GM18499 (cell line): Measurements from ENCODE around the gene SLX4IP.

Experiments
- ATAC-seq: cut with Tn5 transposase; IDR thresholded peaks from one replicate; pipeline ENCODE4 v1.9.1; 2021; ENCODE audit warnings: moderate number of reproducible peaks; ENCODE audit not compliant: insufficient read depth, unreplicated experiment

The SLX4IP gene

DNA sequence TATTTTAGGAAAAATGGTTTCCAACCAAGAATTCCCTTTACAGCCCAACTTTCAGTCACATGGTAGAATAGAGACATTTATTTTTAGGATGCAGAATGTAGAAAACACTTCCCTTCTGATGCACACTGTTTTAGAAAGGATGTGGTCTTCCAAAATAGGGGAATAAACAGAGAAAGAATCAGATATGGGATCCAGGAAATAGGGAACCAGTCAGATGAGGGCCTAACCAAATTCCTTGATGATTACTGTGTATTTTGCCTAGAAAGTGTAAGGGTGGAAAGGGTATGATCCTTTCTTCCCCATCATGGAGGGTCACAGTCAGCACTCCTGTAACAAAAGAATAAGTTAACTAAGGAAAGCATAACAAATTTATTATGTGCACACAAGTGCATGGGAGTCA lies 27.4 kb downstream of the SLX4IP start:
- ATAC-seq = no peak

DNA sequence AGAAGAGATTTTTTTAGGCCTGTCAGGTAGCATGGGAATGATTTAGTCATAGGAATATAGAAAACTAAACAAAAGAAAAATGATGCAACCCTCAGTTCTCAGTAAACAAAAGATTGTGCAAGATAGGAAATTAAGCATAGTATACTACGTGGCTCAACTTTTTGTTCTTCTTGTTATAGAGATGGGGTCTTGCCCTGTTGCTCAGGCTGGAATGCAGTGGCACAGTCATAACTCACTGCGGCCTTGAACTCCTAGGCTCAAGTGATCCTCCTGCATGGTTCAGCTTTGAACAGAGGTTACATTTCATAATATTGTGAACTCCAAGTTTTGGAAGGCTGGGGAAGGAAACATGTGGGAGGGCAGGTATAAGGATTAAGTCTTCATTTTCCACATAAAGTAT lies 28.5 kb downstream of the SLX4IP start:
- ATAC-seq = no peak

DNA sequence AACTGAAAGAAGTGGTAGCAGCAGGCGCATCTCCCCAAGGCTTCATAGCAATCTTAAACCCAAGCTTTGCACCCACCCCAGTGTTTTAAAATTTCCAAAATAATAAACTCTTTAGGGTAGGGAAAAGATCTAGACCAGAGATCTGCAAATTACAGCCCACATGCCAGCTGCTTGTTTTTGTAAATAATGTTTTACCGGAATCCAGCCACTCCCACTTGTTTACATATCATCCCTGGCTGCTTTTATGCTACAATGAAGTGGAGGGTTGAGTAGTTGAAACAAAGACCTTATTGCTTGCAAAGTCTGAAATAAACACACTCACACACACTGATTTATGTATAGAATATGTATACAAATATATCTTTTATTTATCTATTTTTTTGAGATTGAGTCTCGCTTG lies 30.0 kb downstream of the SLX4IP start:
- ATAC-seq = no peak

DNA sequence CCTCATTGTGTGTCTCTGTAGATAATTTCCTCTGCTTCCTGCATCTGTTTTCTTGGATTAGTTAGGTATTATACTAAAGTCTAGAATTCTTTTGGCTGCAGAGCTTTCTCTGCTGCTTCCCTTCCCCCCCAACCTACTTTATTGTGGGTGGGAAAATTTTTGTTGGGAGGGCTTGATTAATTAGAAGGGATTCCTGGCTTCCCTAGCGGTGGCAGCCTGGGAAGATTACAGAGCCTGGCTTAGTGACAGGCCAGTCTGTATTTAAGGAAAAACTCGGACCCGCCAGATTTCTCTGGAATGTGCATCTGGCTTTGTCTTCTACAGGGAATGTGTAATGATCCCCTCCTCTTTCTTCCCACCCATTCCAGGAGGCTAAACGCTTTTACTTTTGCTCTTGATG lies 31.2 kb downstream of the SLX4IP start:
- no peak for ATAC-seq

DNA sequence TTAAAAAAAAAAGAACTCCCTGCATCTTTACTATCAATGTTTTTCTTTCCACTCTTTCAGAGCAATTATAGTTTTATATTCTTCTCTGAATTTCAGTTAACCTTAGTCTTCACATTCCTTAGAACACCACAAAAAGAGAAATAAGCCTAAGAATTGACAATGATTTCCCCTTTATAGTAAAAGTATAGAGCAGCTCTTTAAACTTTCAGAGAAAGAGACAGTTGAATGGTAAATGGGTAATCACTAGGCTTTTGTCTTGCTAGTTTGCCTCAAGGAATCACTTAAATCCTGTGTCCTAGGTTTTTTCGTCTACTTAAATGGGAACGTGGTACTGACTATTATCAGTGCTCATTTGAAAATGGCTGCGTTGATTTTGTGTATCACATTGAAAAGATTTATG lies 31.8 kb downstream of the SLX4IP start:
- no peak for ATAC-seq

DNA sequence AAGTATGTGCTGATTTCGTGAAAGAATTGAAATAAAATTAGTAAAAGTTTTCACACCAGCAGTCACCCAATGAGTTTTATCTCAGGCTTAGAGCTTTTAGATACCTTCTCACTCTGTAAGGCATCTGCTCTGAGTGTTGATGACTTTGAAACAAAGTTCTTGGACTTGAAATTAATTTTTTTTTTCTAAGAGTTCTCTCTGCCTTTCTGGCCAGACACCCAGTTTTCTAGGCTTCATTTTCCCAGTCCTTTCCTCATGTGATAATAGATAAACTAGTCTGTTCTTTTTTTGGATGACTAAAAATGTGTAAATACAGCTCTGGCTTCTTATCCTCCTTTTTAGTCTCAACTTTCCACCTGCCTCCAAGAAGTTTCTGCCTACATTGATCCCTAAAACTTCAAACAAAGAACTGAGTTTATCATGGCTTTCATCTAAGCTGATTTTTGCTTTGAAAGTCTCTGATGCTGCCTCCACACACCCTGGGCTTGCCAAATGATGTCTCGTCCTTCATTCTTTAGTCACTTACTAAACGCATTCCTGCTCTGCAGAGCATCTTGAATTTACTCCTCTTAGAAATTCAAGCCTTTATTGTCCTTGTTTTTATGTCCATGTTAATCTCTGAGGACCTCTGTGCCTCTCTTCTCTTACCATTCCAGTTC lies 32.7 kb downstream of the SLX4IP start:
- no peak for ATAC-seq

DNA sequence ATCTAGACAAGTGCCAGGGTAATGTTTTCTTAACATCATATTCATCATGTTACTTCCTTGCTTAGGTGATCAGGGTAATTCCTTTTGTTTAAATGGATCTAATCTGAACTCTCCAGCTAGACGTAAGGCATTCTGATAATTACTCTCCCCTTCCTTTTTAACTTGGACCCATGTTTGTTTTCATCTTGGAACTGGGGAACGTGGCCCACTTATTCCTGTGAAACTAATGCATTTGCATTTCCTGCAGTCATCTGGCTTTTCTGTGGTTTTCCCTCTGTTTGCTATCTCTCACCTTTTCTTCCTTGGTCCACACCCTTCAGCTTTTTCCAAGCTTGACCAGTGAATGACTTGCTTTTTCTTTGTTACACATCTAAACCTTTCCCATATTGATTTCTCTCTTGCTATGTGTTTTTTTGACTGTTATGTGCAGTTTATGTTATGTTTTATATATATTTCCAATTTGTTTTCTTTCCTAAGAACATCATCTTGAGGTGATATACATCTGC lies 33.3 kb downstream of the SLX4IP start:
- no peak for ATAC-seq

DNA sequence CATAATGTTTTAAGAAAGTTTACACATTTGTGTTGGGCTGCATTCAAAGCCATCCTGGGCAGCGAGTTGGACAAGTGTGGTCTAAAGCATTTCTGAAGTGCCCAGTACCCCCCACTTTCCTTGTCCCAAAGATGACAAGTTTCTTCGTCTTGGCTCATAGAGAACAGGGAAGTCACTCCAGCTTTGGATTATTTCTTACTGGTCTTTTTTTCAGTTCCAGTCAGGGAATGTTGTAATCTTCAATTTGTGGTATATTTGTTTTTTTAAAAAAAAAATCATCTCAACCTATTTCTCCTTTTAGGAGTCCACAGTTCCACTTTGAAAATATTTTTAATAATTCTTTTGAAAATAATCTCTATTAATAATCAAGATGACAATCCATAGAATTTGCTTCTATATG lies 34.0 kb downstream of the SLX4IP start:
- no peak for ATAC-seq

DNA sequence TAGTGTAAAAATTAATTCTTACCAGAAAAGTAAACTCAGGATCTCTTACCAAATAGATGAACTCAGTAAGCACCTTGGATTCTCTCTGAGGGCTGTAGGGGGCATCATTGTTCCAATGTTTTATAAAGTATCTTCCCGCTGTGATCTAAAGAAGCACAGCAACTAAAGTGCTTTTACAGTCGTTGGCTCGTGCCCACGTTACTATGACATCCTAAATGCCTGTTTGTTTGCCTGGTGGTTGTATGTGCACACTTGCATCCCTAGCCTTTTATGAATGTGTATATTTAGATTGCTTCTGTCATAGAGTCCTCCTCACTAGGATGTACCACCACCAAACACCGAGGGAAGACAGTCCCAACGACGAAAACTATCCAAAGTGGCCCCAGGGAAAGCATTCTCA lies 34.5 kb downstream of the SLX4IP start:
- no peak for ATAC-seq

DNA sequence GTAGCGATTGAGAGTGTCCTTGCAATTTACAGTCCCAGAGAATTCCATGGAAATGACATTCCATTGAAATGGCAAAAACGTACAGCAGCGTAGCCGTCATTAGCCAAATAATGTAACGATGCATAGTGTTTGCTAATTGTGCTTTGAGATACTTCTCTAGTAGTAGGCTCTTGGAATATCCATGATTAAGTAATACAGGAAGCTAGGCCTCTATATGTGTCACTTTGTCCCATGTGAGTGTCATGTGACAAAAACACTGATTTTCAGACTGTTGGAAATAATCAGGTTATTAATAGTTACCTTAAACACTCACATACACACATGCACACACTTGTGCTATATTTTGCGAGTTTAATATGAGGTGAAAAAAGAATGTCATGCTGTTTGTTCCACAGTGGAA lies 35.2 kb downstream of the SLX4IP start:
- no peak for ATAC-seq

DNA sequence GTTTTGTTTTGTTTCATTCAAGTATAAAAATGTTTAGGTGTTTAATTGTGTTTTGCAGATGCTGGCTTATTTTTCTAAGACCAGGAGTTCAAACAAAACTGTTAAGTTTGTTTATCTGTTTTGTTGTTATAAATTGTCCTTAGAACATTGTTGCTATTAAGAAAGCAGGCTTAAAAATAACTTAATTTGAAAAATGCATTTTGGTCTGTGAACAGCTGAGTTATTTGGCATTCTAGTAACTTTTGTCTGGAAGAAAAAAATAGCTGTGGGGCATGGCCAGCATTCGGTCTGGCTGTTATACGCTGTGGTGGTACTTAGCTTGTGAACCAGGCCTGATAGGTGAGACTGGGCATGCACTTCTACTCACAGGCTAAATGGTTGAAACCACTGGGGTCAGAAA lies 37.8 kb downstream of the SLX4IP start:
- ATAC-seq = no peak

DNA sequence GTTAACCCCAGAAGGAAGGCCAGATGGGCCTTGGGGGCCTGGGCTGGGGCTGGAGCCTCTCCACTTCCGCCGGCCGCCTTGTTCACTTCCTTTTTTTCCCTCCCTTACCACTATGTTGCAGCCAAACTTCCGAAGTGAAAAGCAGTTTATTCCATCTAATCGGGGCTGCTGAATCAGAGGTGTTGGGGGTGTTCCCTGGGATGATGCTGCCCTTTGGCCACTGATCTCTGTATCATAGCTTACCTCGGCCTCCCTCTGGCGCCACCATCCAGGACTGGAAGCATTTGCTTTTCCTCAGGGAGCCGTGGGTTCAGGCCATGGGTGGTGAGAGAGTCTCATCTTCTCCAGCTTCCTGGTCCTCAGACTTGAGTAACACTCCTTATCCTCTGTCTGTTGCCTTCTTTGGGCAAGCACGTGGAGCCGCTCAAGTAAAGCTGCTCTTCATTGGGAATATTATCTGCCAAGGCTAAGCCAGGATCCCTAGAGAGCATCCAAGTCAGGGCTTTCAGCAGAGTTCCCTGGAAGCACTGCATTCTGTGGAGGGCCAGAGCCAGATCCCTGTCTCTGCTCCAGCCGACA lies 39.6 kb downstream of the SLX4IP start:
- ATAC-seq = no peak

DNA sequence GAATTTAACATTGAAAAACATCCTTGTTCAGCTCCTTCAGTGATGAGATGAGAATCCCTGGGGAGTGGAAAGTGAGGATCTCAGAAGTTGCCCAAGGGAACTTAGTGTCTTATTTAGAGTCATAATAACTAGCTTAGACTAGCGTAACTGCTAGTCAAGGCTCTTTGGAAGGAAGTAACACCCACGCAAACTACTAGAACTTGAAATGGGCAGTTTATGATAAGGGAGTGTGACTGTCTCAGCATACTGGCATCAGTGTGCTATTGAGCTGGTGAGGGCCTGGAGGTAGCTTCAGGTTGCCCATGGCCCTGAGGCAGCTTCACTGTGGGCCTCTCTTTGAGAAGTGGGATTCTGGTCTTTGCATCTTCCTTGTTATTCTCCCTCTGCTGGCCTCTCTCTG lies 40.1 kb downstream of the SLX4IP start:
- no peak for ATAC-seq

DNA sequence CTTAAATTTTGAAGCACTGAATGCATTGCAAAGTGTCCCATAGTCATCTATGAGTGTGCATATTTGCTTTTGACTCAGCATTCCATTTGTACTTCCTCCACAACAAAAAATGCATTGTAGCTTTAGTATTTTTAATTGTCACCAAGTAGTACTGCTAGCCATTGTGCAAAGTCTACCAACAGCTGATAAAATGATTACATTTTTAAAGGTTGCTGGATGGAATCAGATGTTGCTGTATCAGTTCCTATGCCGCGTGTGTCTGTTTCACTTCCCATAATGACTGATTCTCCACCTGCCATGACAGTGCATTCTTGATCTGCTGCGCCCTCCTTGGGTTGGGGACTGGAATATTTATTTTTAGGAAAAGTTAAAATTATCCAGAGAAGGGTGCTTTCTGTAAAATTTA lies 41.2 kb downstream of the SLX4IP start:
- ATAC-seq = peak; percentile 60

DNA sequence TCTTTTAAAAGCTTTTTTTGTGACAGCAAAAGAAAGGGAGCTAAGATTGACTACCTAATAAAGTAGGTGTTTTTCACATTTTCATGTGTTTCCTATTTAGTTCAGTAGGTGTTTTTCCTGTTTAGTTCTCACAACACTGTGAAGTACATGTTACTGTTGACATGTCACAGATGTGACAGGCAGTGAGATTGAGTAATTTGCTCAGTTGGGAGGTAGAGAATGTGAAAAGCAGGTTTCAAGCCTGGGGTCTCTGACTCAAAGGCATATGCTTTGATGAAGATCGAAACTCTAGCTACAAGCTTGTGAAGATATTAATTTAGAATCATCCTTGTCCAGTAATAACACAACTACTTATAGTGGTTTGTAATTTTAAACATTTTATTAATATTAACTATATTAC lies 43.1 kb downstream of the SLX4IP start:
- peak; percentile 71 for ATAC-seq

DNA sequence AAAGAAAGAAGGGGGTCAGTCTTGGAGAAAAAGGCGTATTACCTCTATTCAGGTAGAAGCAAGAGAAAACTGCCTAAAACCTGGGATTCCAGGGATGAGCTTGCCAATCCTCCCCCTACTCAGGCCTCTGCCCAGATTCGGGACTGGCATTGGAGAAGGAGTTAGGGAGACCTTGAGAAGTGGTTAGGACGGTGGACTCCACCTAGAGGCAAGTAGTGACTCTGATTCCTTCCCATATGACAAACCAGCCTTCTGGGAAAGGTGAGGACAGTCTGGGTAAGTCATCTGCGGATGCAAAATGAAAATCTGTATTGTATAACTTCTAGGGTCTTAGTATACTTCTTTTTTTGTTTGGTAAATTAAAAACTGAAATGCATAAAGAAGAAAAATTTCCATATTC lies 43.8 kb downstream of the SLX4IP start:
- ATAC-seq = no peak

DNA sequence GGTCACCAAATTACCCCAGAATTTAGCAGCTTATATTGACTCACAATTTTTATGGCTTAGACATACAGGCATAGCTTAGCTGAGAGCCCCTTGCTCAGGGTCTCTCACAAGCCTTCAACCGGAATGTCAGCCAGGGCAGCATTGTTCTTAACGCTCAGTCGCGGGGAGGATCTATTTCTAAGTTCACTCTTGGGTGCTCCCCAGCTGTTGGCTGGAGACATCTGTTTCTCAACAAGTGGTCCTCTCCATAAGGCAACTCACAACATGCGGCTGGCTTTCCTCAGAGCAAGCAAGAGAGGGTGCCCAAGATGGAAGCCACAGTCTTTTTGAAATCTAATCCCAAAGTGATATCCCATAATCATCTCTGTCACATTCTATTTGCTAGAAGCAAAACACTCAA lies 46.6 kb downstream of the SLX4IP start:
- ATAC-seq = no peak

DNA sequence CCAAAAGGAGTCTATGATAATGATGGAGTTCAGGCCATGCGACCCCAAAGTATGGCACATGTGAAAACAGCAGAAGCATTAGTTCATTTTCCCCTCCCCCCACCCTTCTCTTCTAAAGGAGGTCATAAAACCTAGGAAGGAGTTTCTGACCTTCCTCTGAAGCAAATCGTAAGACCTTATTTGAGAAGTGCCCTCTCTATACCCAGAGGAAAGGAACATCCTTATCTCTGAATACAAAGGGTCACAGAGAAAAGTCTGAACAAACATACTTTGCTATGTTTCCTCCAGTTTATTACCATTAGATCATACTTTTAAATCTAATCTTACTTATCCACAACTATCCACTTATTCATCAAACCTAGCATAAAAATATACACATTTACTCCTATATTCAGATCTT lies 48.6 kb downstream of the SLX4IP start:
- no peak for ATAC-seq

DNA sequence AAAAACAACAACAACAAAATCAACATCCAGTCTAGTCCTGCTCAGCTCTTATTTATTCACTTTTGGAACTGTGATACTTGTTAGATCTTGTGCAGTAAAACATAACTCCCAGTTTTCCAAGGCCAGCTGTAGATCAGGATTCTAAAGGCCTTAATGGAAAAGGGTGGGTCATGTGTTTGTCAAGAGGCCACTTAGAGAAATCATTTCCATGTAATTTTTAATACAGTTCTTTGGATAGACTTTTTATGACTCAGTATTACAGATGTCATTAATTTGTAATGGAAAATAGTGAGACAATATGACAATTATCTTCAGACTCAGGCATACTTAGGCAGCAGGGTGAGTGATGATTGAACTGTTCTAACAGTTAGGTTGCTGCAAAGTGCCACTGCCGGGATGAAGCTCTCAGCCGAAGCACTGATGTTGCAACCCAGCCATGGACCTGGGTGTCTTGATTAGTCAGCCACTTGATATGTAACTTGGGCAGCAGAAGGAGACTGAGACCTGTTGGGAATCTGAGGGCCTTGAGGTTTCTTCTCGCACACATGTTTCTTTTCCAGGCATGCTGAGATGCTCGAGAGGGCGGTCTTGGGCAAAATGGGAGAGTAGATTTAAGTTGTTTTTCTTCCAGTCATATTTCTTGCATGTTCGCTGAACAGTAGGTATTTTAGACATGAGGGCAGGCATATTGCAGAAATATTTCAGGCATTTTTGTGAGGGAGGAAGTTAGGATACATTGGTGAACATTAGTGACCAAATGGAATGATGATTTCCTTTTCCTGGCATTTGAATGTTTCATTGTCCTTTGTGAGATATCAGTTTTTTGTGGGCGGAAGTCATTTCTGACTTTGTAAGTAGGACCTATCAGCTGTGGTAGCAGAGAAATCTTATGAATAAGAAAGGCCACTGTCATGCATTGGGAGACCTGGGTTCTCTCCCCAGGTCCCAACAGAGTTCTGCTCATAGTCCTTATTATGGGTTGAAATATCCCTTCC lies 52.3 kb downstream of the SLX4IP start:
- no peak for ATAC-seq

DNA sequence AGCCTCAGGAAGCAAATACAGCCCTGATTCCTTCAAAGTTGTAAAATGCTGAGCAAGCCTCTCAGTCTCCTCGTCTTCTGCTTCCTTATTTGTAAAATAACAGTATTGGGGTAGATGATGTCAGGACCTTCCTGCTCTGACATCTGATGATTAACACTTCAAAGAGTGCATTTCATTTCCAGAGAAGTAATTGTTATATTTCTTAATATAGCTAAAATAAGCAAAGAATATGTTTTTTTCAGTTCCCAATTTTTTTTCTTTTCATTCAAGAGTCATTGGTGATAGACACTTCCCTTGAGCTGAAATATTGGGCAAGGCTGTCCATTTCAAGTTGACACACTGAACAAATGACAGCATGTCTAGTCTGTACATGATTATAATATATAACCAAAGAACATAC lies 53.4 kb downstream of the SLX4IP start:
- no peak for ATAC-seq

DNA sequence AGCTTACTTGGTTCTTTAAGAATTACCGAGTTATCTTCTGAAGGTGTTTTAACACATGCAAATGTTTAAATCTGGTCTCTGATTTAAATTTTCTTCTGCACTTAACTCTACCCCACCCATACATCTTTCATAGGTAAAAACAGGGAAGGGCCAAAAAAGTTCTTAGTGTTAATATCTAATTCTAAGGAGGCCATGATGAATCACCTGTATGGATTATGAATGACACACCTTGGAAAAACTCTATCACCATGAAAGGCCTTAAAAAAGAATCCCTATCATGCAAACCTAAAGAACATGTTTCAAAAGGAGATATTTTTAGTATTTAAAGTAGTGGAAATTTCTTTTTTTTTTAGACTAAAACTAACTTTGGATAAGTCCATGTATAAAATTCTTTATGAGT lies 54.7 kb downstream of the SLX4IP start:
- no peak for ATAC-seq
